Upper lobe of left lung (tissue), 6 donors: ENCODE data around the gene DLG2. TPM values are rescaled to one million over a fixed set of nuclear protein-coding genes. Genes with fewer than 3 reads are reported as not detected.

Experiments used
- ATAC-seq, 2 donors: fragments of 200-7000 bp; cut with Tn5 transposase; one replicate each; pipeline ENCODE4 v1.9.1; 2022; ENCODE audit warnings: mild to moderate bottlenecking in 2 of 2, moderate library complexity in 2 of 2; ENCODE audit not compliant: low FRiP score in 2 of 2
- DNase-seq, 2 donors: peaks; one replicate each; pipeline ENCODE4 v3.0.0-alpha.2; 2019 to 2020
- H3K27ac ChIP-seq, 4 donors: fragments of 200-600 bp; sonication (generic); one replicate each; pipeline ENCODE4 v1.5.1; 2016 to 2019
- H3K27me3 ChIP-seq, 4 donors: fragments of 200-600 bp; sonication (generic); one replicate each; pipeline ENCODE4 v1.5.1; 2017 to 2019
- H3K36me3 ChIP-seq, 4 donors: fragments of 200-600 bp; sonication (generic); one replicate each; pipeline ENCODE4 v1.5.1; 2016 to 2019
- H3K4me1 ChIP-seq, 4 donors: fragments of 200-600 bp; sonication (generic); one replicate each; pipeline ENCODE4 v1.5.1; 2018 to 2019
- H3K4me3 ChIP-seq, 4 donors: fragments of 200-600 bp; sonication (generic); one replicate each; pipeline ENCODE4 v1.5.1; 2017 to 2019; ENCODE audit warnings: mild to moderate bottlenecking in 2 of 4, moderate library complexity in 1 of 4
- H3K9me3 ChIP-seq, 4 donors: fragments of 200-600 bp; sonication (generic); one replicate each; pipeline ENCODE4 v1.5.1; 2018 to 2019
- CTCF ChIP-seq, 6 experiments: fragments of 450-650 bp in 4 of 6; fragments of 200-600 bp in 2 of 6; sonication (generic) in 2 of 6; IDR thresholded peaks; one replicate each; pipeline ENCODE4 v1.5.1; 2016 to 2019; ENCODE audit warnings: antibody characterized with exemption in 6 of 6
- EP300 ChIP-seq, 4 donors: sonication (generic); formaldehyde crosslinking; IDR thresholded peaks; one replicate each; pipeline ENCODE4 v1.5.1; 2017; ENCODE audit warnings: antibody characterized with exemption in 4 of 4, control low read depth in 2 of 4
- POLR2A ChIP-seq, 4 donors: fragments of 450-650 bp; IDR thresholded peaks; one replicate each; pipeline ENCODE4 v1.5.1; 2016 to 2017; ENCODE audit warnings: antibody characterized with exemption in 4 of 4, mild to moderate bottlenecking in 2 of 4
- POLR2AphosphoS5 ChIP-seq, 2 donors: sonication (generic); formaldehyde crosslinking; IDR thresholded peaks; one replicate each; pipeline ENCODE4 v1.5.1; 2017; ENCODE audit warnings: antibody characterized with exemption in 2 of 2
- WGBS, 2 donors: methylation state at CpG; one replicate each; pipeline ENCODE4 v1.1.5; 2017 to 2018; 5-methylcytosine and 5-hydroxymethylcytosine counted together
- total RNA-seq, 6 donors: library from RNA; depleted of rRNA in 4 of 6; stranded (reverse); fragments of >200 nt in 4 of 6; gene quantifications; one replicate each; pipeline versions ENCODE4 v1.1.0 to v1.2.1, GENCODE V29; 2016 to 2021
- donor health status: DM: no; HTN: no; CAD: no; lungs with moderate emphysema.
- donor health status: DM: no; HTN: yes; CAD: no; lungs with severe emphysema.

Gene DLG2
- total RNA-seq, 6 donors from 2014 or later, result 3.4 to 37.7 (median 9.1) TPM

- no peak overlapping the region for H3K27ac ChIP-seq
- H3K36me3 ChIP-seq, result no peaks in the 10 kb centered on the region
- no peaks in the 10 kb centered on the region for H3K9me3 ChIP-seq
- ATAC-seq, result no peak
- DNase-seq, result no peak
- 84 to 100% methylated on average over 1 of the region's 1 CpG for whole genome bisulfite sequencing, 2 donors
- H3K27me3 ChIP-seq, result no peaks in the 10 kb centered on the region
- no peak overlapping the region for H3K4me3 ChIP-seq
- H3K4me1 ChIP-seq, result no peaks in the 10 kb centered on the region
- TF ChIP-seq POLR2A (IDR thresholded peaks at IDR 0.05), result no peak
- TF ChIP-seq POLR2AphosphoS5 (IDR thresholded peaks at IDR 0.05), result no peak
- no peak for TF ChIP-seq EP300 (IDR thresholded peaks at IDR 0.05)
- no peak for TF ChIP-seq CTCF (IDR thresholded peaks at IDR 0.05)
These were observed 1066.9 kb downstream of the DLG2 start for GRCh38 chr11:84560206-84560605.

GRCh38 chr11:84558085-84558905, 1068.8 kb downstream of the DLG2 start:
- 64 to 65% methylated on average over 5 of the region's 5 CpGs for WGBS, 2 donors
- no peak overlapping the region for H3K27ac ChIP-seq
- peak; percentile 49 to 64 for ATAC-seq
- no peaks in the 10 kb centered on the region for H3K4me1 ChIP-seq
- no peak for TF ChIP-seq EP300 (IDR thresholded peaks at IDR 0.05)
- peak in 5 of 6 experiments; percentile 53 to 69 (median 55) for TF ChIP-seq CTCF (IDR thresholded peaks at IDR 0.05)
- H3K36me3 ChIP-seq, result no peaks in the 10 kb centered on the region
- H3K27me3 ChIP-seq, result no peaks in the 10 kb centered on the region
- H3K9me3 ChIP-seq, result no peaks in the 10 kb centered on the region
- DNase-seq, result peak in 1 of 2 donors; percentile 24
- no peak overlapping the region for H3K4me3 ChIP-seq

- ATAC-seq, result no peak
- DNase-seq, result no peak
- no peak overlapping the region for H3K27ac ChIP-seq
- no peaks in the 10 kb centered on the region for H3K4me1 ChIP-seq
- no peaks in the 10 kb centered on the region for H3K36me3 ChIP-seq
- 74 to 80% methylated on average over 2 of the region's 2 CpGs for WGBS, 2 donors
- H3K9me3 ChIP-seq, result no peaks in the 10 kb centered on the region
- TF ChIP-seq CTCF (IDR thresholded peaks at IDR 0.05) (no peak), POLR2A (IDR thresholded peaks at IDR 0.05) (no peak), EP300 (IDR thresholded peaks at IDR 0.05) (no peak), POLR2AphosphoS5 (IDR thresholded peaks at IDR 0.05) (no peak)
- H3K4me3 ChIP-seq, result no peak overlapping the region
- H3K27me3 ChIP-seq, result no peaks in the 10 kb centered on the region
These were observed 1074.4 kb downstream of the DLG2 start for GRCh38 chr11:84552791-84553190.

- H3K36me3 ChIP-seq, result no peaks in the 10 kb centered on the region
- H3K27me3 ChIP-seq, result no peaks in the 10 kb centered on the region
- H3K4me1 ChIP-seq, result no peaks in the 10 kb centered on the region
- TF ChIP-seq CTCF (IDR thresholded peaks at IDR 0.05) (no peak), POLR2A (IDR thresholded peaks at IDR 0.05) (no peak), POLR2AphosphoS5 (IDR thresholded peaks at IDR 0.05) (no peak), EP300 (IDR thresholded peaks at IDR 0.05) (no peak)
- no peak overlapping the region for H3K4me3 ChIP-seq
- H3K27ac ChIP-seq, result no peak overlapping the region
- WGBS, 2 donors, result 42 to 57% methylated on average over 3 of the region's 3 CpGs
- no peaks in the 10 kb centered on the region for H3K9me3 ChIP-seq
- no peak for ATAC-seq
- no peak for DNase-seq
These were observed 1077.9 kb downstream of the DLG2 start for GRCh38 chr11:84549217-84549616.

- no peak for TF ChIP-seq POLR2AphosphoS5 (IDR thresholded peaks at IDR 0.05)
- TF ChIP-seq POLR2A (IDR thresholded peaks at IDR 0.05), result no peak
- no peak for TF ChIP-seq CTCF (IDR thresholded peaks at IDR 0.05)
- no peak for TF ChIP-seq EP300 (IDR thresholded peaks at IDR 0.05)
- no peaks in the 10 kb centered on the region for H3K9me3 ChIP-seq
- DNase-seq (no peak), ATAC-seq (no peak)
- H3K36me3 ChIP-seq, result no peaks in the 10 kb centered on the region
- no peak overlapping the region for H3K27ac ChIP-seq
- H3K4me1 ChIP-seq, result no peaks in the 10 kb centered on the region
- WGBS, 2 donors, result 89 to 90% methylated on average over 2 of the region's 2 CpGs
- H3K27me3 ChIP-seq, result no peaks in the 10 kb centered on the region
- no peak overlapping the region for H3K4me3 ChIP-seq
These were observed 1082.6 kb downstream of the DLG2 start for GRCh38 chr11:84544566-84544965.
